GM12874 (cell line): ENCODE results near the gene CDYL2.

Experiments
- TF ChIP-seq, protein P1 (sequence below): IDR thresholded peaks from 2 replicates; pipeline ENCODE4 v1.5.1; 2011; ENCODE audit warnings: low read depth, mild to moderate bottlenecking, control low read depth, low read length, moderate library complexity; ENCODE audit not compliant: insufficient read depth

The CDYL2 gene

DNA sequence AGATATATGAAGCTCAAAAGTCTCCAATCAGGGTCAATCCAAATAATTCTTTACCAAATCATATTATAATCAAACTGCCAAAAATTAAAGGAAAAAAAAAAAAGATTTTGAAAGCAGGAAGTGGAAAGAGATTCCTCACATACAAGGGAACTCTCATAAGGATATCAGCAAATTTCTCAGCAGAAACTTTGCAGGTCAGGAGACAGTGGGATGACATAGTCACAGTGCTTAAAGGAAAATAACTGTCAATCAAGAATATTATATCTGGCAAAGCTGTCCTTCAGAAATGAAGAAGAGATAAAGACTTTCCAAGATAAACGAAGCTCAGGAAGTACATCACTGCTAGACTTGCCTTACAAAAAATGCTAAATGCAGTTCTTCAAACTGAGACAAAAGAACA, 40.0 kb upstream of the CDYL2 start:
- TF ChIP-seq, protein P1, sequence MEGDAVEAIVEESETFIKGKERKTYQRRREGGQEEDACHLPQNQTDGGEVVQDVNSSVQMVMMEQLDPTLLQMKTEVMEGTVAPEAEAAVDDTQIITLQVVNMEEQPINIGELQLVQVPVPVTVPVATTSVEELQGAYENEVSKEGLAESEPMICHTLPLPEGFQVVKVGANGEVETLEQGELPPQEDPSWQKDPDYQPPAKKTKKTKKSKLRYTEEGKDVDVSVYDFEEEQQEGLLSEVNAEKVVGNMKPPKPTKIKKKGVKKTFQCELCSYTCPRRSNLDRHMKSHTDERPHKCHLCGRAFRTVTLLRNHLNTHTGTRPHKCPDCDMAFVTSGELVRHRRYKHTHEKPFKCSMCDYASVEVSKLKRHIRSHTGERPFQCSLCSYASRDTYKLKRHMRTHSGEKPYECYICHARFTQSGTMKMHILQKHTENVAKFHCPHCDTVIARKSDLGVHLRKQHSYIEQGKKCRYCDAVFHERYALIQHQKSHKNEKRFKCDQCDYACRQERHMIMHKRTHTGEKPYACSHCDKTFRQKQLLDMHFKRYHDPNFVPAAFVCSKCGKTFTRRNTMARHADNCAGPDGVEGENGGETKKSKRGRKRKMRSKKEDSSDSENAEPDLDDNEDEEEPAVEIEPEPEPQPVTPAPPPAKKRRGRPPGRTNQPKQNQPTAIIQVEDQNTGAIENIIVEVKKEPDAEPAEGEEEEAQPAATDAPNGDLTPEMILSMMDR = no peak

DNA sequence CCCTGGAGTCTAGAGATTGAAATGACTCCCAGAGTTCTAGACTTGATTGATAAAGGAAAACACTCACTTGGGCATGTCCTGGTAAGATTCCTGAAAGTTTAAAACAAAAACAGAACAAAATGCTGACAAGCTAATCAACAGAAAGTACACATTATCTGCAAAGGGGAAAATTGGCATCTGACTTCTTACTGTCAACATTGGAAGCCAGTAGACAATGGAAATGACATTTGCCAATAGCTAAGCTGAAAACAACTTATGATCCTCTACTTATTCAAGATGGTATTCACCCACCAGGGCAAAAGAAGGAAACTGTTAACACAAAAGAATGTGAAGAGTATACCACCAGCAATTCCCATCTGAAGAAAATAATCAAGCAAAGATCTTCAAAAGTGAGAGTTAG, 36.8 kb upstream of the CDYL2 start:
- TF ChIP-seq, protein P1 = no peak

DNA sequence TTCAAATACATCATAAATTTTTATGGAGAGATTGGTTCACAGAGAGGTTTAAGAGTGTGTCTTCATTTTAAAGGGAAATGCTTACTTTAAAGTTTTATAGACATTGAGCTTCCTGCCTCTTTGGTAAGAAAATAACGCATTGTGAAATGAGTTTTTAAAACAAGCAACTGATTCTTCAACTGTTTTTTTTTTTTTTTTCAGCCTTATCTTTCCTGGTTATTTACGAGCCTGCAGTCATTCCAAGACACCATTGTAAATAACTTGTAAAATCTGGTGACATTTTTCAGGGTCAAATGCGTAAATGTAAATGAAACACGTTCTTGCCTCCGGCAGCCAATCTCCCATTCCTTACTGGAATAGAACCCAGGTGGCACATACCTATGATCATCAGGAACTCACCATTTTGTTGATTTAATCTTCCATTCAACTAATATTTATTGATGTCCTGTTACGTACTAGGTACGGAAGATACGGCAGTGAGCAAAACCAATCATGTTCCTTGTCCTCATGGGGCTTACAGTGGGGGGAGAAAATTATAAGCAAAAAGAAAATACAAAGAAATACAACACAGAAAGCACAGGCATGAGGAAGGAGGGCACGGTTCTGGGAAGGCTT, 33.2 kb upstream of the CDYL2 start:
- TF ChIP-seq, protein P1 = no peak

DNA sequence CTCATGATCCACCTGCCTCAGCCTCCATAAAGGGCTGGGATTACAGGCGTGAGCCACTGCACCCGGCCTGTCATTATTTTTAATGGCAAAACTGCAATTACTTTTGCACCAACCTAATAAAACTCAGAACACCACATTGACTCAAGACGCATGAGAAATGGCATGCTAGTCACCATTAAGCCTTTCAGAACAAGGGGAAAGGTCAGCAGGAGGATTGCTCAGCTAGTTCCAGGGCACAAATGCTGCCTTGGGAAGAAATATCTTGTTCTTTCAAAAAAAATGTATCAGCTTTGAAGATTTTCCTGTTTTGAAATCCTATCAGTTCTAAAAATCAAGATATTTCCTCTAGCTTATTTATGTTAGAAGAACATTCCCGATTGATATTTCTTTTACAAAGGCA, 32.4 kb upstream of the CDYL2 start:
- TF ChIP-seq, protein P1 = no peak

DNA sequence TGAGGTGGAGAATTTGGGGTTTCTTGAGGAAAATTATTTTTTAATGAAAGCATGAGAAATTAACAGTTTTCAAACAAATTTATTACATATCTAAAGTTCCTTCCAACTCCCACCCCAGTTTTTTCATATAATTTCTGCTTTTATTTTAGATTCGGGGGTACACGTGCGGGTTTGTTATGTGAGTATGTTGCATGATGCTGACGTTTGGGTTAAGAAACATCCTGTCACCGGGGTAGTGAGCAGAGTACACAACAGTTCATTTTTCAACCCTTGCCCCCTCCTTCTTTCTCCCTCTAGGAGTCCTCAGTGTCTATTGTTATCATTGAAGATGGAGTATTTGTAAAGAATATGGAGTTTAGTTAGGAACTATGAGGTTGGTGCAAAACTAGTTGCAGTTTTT, 31.8 kb upstream of the CDYL2 start:
- TF ChIP-seq, protein P1 = no peak

DNA sequence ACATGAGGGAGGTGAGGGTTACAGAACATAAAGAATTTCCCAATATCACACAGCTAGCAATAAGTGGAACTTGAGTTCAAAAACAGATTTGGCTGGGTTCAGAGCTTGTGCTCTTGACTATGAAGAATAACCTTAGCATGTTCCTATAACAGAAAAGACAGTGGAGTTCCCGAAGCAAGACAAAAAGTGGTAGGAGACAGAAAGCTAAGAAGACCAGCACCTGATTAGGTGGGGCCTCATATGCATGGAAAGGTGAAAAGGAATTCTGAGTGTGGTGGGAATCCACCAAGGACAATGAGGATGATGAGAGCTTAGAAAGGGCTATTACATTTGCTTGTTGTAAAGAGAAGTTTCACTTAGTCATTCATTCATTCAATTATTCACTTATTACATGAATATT, 26.6 kb upstream of the CDYL2 start:
- TF ChIP-seq, protein P1 = no peak

DNA sequence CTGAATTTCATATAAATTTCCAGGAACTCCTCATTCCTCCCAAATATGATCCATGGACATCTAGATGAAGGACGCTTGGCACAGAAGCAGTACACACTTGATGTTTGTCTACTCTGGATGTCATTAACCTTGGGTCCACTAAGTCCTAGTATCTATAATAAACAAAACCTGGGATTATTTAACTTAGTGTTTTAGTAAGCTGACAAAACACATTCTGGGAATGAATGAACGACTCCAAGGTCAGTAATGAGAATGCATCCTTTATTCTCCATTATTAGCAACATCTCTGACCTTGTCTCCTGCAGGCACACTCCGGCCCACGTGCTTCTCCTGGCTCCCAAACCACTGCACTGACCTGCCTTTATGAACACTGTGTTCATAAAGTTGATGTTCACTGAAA, 24.1 kb upstream of the CDYL2 start:
- TF ChIP-seq, protein P1 = no peak
